ENCODE data around the gene RFX6. TPM values are rescaled to one million over a fixed set of nuclear protein-coding genes. Genes with fewer than 3 reads are reported as not detected.

The RFX6 gene
- total RNA-seq, 2 donors from 2014 or later, result not detected

DNA sequence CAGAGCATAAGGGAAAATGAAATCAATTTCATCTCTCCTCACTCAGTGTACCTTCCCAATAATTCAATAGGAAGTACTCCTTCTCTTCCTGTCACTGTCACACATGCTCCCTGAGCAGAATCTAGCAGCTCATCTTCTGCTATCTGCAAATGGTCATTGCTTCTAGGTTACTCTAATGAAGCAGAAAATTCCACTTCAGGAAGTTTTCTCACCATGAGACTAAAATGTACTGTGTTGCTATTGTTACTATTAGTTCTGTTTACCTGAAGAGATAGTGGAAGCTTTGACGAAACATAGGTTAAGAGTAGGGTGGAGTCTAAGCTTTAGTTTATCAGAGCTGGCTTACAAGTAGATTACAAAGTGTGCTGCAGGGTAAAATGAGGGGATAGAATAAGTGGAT, 52.8 kb downstream of the RFX6 start:
- DNase-seq (ENCODE audit: low spot score) (no peak), ATAC-seq (no peak)
- H3K36me3 Mint-ChIP-seq, result no peaks in the 10 kb centered on the region
- no peak overlapping the region for H3K4me3 Mint-ChIP-seq
- H3K27me3 Mint-ChIP-seq, result no peaks in the 10 kb centered on the region
- no peak overlapping the region for H3K27ac Mint-ChIP-seq
- H3K4me1 Mint-ChIP-seq (ENCODE audit: low read depth in 2 of 2), result no peaks in the 10 kb centered on the region
- H3K9me3 Mint-ChIP-seq, result no peaks in the 10 kb centered on the region

DNA sequence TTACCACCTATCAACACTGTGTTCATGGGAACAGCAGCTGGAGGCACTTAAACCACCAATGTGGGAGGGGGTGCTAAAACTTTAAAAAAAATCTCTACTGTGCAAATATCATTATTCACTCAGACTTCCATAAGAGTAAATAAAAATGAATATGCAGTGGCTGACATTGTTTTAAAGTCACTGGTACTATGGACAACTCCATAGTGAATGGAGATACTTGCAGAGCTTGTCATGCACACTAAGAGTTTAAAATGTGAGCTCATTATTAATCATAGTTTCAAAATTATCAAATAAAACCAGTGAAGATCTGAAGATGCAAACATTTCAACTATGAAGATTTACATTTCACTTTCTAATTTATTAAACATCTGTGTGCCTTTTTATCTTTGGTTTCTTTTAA, 54.4 kb downstream of the RFX6 start:
- H3K27me3 Mint-ChIP-seq, result no peaks in the 10 kb centered on the region
- no peaks in the 10 kb centered on the region for H3K4me1 Mint-ChIP-seq (ENCODE audit: low read depth in 2 of 2)
- H3K4me3 Mint-ChIP-seq, result no peak overlapping the region
- H3K36me3 Mint-ChIP-seq, result no peaks in the 10 kb centered on the region
- no peak overlapping the region for H3K27ac Mint-ChIP-seq
- DNase-seq (ENCODE audit: low spot score), result no peak
- no peak for ATAC-seq
- H3K9me3 Mint-ChIP-seq, result no peaks in the 10 kb centered on the region

DNA sequence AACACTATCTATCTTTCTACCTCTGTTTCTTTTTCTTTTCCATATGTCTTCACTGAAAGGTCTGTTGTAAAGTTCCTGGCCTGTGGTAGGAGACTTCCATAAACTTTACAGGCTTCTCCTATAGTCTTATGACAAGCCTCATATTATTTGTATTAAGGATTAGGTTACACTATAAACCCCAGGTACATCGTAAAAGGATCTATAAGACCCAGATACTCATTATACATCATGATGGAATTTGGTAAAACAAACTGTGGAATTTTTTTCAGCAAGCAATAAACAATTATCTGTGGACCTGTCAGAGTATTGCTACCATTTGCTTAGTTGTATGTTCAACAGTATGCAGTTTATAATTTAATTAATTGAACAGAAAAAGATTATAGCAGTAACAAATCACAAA, 55.5 kb downstream of the RFX6 start:
- no peak for DNase-seq (ENCODE audit: low spot score)
- no peaks in the 10 kb centered on the region for H3K27me3 Mint-ChIP-seq
- ATAC-seq, result no peak
- H3K9me3 Mint-ChIP-seq, result no peaks in the 10 kb centered on the region
- H3K36me3 Mint-ChIP-seq, result no peaks in the 10 kb centered on the region
- no peak overlapping the region for H3K27ac Mint-ChIP-seq
- H3K4me3 Mint-ChIP-seq, result no peak overlapping the region
- no peaks in the 10 kb centered on the region for H3K4me1 Mint-ChIP-seq (ENCODE audit: low read depth in 2 of 2)

DNA sequence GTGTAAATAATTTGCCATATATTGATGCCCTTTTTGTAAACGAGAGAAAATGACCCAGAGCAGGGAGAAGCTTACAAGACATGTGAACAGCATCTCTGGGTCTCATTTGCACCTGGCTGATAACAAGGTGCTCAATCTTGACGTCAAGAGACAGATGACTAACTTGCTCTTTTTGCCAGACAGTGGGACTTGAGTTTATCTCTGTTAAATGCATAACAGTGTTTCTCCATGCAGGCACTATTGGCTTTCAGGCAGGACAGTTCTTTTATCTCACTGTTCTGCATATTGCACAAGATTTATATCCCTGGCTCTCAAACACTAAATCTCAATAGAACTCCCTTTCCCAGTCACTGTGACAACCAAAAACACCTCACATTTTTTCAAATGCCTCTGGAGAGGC, 56.4 kb downstream of the RFX6 start:
- H3K9me3 Mint-ChIP-seq, result no peaks in the 10 kb centered on the region
- H3K27me3 Mint-ChIP-seq, result no peaks in the 10 kb centered on the region

GRCh38 chr6:116938305-116938704, 61.3 kb downstream of the RFX6 start:
- H3K36me3 Mint-ChIP-seq, result no peaks in the 10 kb centered on the region
- H3K27me3 Mint-ChIP-seq, result no peaks in the 10 kb centered on the region
- H3K9me3 Mint-ChIP-seq, result peaks cover 4% of the 10 kb centered on the region
- no peak overlapping the region for H3K27ac Mint-ChIP-seq
- H3K4me1 Mint-ChIP-seq (ENCODE audit: low read depth in 2 of 2), result no peaks in the 10 kb centered on the region
- no peak overlapping the region for H3K4me3 Mint-ChIP-seq
- no peak for ATAC-seq
- DNase-seq (ENCODE audit: low spot score), result no peak

More for the DNA sequence above, 56.4 kb downstream of the RFX6 start:
- H3K4me3 Mint-ChIP-seq, result no peak overlapping the region
- no peaks in the 10 kb centered on the region for H3K4me1 Mint-ChIP-seq (ENCODE audit: low read depth in 2 of 2)
- ATAC-seq (no peak), DNase-seq (ENCODE audit: low spot score) (no peak)
- no peak overlapping the region for H3K27ac Mint-ChIP-seq
- no peaks in the 10 kb centered on the region for H3K36me3 Mint-ChIP-seq

DNA sequence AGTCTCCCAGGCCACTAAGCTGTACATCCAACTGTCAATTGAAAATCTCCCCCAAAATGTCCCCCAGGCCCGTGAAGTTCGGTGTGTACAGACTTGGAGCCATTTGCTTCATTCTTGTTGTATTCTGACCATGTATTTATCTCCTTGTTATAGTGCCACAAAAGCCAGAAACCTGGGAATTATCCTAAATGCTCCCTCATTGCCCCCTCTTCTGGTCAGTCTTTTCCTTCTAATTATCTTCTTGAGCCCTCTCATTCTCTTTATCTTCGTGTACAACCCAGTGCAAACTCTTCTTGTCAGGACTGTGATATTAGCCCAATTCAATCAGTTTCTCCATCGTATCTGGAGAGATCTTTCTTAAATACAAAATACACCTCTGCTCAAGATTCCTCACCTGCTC, 64.7 kb downstream of the RFX6 start:
- DNase-seq (ENCODE audit: low spot score) (no peak), ATAC-seq (no peak)
- Mint-ChIP-seq H3K9me3 (peaks cover 4% of the 10 kb centered on the region), H3K4me1 (ENCODE audit: low read depth in 2 of 2) (no peaks in the 10 kb centered on the region), H3K27ac (no peak overlapping the region), H3K27me3 (no peaks in the 10 kb centered on the region), H3K36me3 (no peaks in the 10 kb centered on the region), H3K4me3 (no peak overlapping the region)

GRCh38 chr6:116945809-116946208, 68.8 kb downstream of the RFX6 start:
- ATAC-seq (no peak), DNase-seq (ENCODE audit: low spot score) (no peak)
- no peak overlapping the region for H3K4me3 Mint-ChIP-seq
- H3K4me1 Mint-ChIP-seq (ENCODE audit: low read depth in 2 of 2), result no peaks in the 10 kb centered on the region
- H3K27me3 Mint-ChIP-seq, result peaks cover 0 to 2% of the 10 kb centered on the region in 2 donors
- H3K27ac Mint-ChIP-seq, result no peak overlapping the region
- no peaks in the 10 kb centered on the region for H3K36me3 Mint-ChIP-seq
- peaks cover 4% of the 10 kb centered on the region for H3K9me3 Mint-ChIP-seq

DNA sequence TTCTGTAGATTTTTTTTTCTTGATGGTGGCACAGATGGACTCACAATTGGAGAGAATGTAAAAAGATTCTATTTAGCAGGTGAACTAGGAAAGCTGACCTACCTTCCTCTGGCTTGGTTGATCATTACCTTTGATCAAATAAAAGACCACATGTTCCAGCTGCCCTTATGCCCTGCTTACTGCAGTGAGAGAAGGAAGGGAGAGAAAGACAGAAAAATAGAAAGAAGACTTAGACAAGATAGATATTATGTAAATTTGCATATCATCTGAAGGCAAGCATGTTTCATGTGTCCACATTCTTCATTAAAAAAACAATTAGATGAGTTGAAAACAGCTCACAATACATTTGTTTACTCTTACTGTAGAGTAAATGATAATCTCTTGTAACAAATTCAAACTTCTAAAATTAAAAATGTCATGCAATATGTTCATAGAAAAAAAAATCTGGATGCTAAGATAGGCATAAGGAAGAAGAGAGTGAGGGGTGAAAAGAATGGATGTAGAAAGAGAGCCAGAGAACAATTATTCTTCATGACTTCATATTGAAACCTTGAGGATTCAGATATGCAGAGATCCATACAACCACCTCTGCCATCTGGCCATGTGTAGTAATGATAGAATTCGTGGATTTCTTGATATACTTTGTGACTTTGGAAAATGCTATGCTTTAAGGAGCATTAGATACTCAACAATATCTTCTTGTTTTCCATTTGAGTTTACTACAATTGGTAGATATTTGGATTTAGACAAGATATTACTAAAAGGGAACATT, 71.7 kb downstream of the RFX6 start:
- no peak overlapping the region for H3K4me3 Mint-ChIP-seq
- H3K4me1 Mint-ChIP-seq (ENCODE audit: low read depth in 2 of 2), result no peaks in the 10 kb centered on the region
- no peaks in the 10 kb centered on the region for H3K9me3 Mint-ChIP-seq
- H3K27me3 Mint-ChIP-seq, result peaks cover 0 to 2% of the 10 kb centered on the region in 2 donors
- H3K36me3 Mint-ChIP-seq, result no peaks in the 10 kb centered on the region
- DNase-seq (ENCODE audit: low spot score), result no peak
- no peak overlapping the region for H3K27ac Mint-ChIP-seq
- ATAC-seq, result no peak

DNA sequence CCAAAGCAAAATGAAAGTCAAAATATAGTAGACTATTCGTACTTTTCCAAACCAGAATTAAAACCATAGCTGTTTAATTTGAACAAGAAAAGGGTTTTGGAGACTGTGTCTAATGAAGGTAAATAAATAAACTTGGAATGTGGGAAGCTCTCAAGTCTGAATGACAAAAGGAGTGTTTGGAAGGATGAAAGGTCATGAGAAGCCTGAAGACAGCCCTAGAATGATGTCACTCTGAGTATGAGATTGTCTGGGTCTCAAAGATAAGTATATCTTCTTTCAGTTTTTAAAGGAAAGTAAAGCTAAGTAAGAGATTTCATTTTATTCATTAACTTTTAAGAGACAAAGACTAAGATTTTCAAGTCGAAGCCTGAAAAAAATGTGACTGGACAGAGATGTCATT, 72.9 kb downstream of the RFX6 start:
- Mint-ChIP-seq H3K36me3 (no peaks in the 10 kb centered on the region), H3K27me3 (peaks cover 0 to 2% of the 10 kb centered on the region in 2 donors), H3K4me1 (ENCODE audit: low read depth in 2 of 2) (no peaks in the 10 kb centered on the region), H3K27ac (no peak overlapping the region), H3K9me3 (peaks cover 4% of the 10 kb centered on the region), H3K4me3 (no peak overlapping the region)
- ATAC-seq (no peak), DNase-seq (ENCODE audit: low spot score) (no peak)

GRCh38 chr6:116954335-116954734, 77.3 kb downstream of the RFX6 start:
- Mint-ChIP-seq H3K9me3 (peaks cover 4% of the 10 kb centered on the region), H3K4me1 (ENCODE audit: low read depth in 2 of 2) (no peaks in the 10 kb centered on the region), H3K27ac (no peak overlapping the region), H3K36me3 (no peaks in the 10 kb centered on the region), H3K4me3 (no peak overlapping the region), H3K27me3 (no peaks in the 10 kb centered on the region)
- DNase-seq (ENCODE audit: low spot score) (no peak), ATAC-seq (no peak)

DNA sequence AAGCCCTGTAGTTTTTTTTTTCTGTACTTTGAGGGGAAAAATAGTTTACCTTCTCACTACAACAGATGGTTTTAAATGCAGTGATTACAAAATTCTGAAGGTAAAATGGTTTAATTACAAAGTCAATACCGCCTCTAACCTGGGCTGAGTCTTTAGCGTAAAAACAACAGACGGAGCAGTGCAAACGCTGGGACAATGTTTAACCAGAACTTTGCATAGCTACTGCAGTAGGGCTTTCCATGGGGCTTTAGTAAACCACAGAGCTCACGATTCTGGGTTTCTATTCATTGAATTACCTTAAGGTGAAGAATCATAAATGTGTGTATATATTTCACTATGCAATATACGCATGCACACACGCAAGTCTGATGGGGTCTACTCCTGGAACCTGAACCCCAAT, 77.9 kb downstream of the RFX6 start:
- ATAC-seq, result no peak
- Mint-ChIP-seq H3K4me1 (ENCODE audit: low read depth in 2 of 2) (no peaks in the 10 kb centered on the region), H3K9me3 (peaks cover 4% of the 10 kb centered on the region), H3K36me3 (no peaks in the 10 kb centered on the region), H3K27me3 (no peaks in the 10 kb centered on the region), H3K27ac (no peak overlapping the region), H3K4me3 (no peak overlapping the region)
- no peak for DNase-seq (ENCODE audit: low spot score)

DNA sequence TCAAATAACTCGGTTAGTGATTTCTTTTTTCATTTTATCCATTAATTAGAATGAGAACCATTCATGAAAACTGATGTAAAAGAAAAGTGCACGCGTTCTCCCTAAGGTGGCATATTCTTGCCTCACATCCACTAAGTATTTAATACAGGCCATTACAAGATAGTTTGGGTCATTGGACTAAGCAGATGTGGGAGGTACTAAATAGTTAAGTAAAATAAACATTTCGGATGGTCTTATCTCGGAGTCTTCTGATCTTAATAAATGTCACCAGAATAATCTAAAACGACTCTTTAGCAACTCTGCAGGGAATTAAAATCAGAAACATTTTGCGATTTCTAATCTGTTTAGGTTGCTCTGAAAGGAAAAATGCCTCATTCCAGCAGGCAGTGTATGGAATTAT, 78.7 kb downstream of the RFX6 start:
- no peak for ATAC-seq
- H3K36me3 Mint-ChIP-seq, result no peaks in the 10 kb centered on the region
- H3K27ac Mint-ChIP-seq, result no peak overlapping the region
- no peak overlapping the region for H3K4me3 Mint-ChIP-seq
- no peak for DNase-seq (ENCODE audit: low spot score)
- no peaks in the 10 kb centered on the region for H3K27me3 Mint-ChIP-seq
- no peaks in the 10 kb centered on the region for H3K4me1 Mint-ChIP-seq (ENCODE audit: low read depth in 2 of 2)
- peaks cover 4% of the 10 kb centered on the region for H3K9me3 Mint-ChIP-seq

- no peak overlapping the region for H3K4me3 Mint-ChIP-seq
- H3K36me3 Mint-ChIP-seq, result no peaks in the 10 kb centered on the region
- no peaks in the 10 kb centered on the region for H3K27me3 Mint-ChIP-seq
- DNase-seq (ENCODE audit: low spot score) (no peak), ATAC-seq (no peak)
- no peak overlapping the region for H3K27ac Mint-ChIP-seq
- H3K4me1 Mint-ChIP-seq (ENCODE audit: low read depth in 2 of 2), result no peaks in the 10 kb centered on the region
- H3K9me3 Mint-ChIP-seq, result peaks cover 2% of the 10 kb centered on the region
Measured at GRCh38 chr6:116963972-116964371, 86.9 kb downstream of the RFX6 start.

- H3K4me1 Mint-ChIP-seq (ENCODE audit: low read depth in 2 of 2), result no peaks in the 10 kb centered on the region
- H3K27me3 Mint-ChIP-seq, result no peaks in the 10 kb centered on the region
- peaks cover 2% of the 10 kb centered on the region for H3K9me3 Mint-ChIP-seq
- no peak overlapping the region for H3K4me3 Mint-ChIP-seq
- H3K36me3 Mint-ChIP-seq, result no peaks in the 10 kb centered on the region
- DNase-seq (ENCODE audit: low spot score) (no peak), ATAC-seq (no peak)
- no peak overlapping the region for H3K27ac Mint-ChIP-seq
Measured at GRCh38 chr6:116966675-116967576, 89.9 kb downstream of the RFX6 start.
